ENCODE results near the gene HOXD11.

HOXD11 gene

DNA sequence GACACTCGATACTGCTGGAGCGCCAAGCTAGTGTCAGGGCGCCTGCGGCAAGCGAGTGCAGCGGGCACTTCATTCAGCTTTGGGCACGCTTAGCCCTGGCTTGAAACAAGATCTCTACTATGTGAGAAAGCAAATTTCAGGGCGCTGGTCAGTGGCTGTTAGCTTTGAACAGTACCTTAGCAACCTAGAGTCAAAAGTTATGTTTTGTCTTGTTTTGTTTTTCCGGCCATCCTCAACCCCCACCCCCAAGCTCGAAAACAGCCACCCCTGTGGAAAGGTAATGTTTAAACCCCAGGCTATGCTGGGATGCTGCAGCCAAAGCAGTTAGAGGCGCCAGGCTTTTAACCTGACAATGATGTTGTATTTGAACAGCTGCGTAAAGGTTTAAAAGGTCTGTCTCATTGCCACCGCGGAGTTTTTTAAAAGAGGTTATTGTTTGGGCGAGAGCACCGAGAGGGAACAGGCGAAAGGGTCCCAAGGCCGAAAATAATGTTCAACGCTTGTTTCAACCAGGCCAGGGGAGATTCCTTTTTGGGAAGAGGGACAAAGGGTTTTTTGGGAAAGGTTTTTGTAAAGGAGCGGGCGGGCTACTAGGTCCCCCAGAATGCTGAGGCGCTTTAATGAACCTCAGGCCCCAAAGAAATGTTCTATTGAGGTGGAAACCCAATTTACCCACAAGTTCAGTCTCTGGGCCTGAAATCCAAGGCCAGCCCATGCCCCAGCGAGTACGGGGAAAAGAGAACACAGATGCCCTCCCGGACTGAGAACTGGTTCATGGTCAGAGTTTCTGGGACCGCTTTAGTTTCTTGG lies 7.2 kb downstream of the HOXD11 start:
- H3K27ac ChIP-seq (ENCODE audit: low read depth, low read length, poor library complexity, severe bottlenecking): no peak overlapping the region
- no peak overlapping the region for H3K9ac ChIP-seq (ENCODE audit: low read length)
- H3K27me3 ChIP-seq (ENCODE audit: insufficient read depth, low read length): no peaks in the 10 kb centered on the region
- no peak overlapping the region for H2AFZ ChIP-seq (ENCODE audit: low read length)
- no peak overlapping the region for H3K4me3 ChIP-seq (ENCODE audit: low read depth, low read length, poor library complexity, severe bottlenecking)
- H3K4me1 ChIP-seq (ENCODE audit: insufficient read depth, low read length, severe bottlenecking): no peaks in the 10 kb centered on the region
- no peaks in the 10 kb centered on the region for H3K9me3 ChIP-seq (ENCODE audit: low read length)
- H3K79me2 ChIP-seq (ENCODE audit: insufficient read depth, low read length): no peaks in the 10 kb centered on the region
- no peaks in the 10 kb centered on the region for H3K9me2 ChIP-seq (ENCODE audit: low read depth, low read length)
- H3F3A ChIP-seq (ENCODE audit: insufficient read depth, low read length): no peaks in the 10 kb centered on the region
- H3K4me2 ChIP-seq (ENCODE audit: low read length): no peak overlapping the region
- no peaks in the 10 kb centered on the region for H4K20me1 ChIP-seq (ENCODE audit: insufficient read depth, low read length)
- H3K36me3 ChIP-seq (ENCODE audit: insufficient read depth, low read length): no peaks in the 10 kb centered on the region
- TF ChIP-seq, protein P1, sequence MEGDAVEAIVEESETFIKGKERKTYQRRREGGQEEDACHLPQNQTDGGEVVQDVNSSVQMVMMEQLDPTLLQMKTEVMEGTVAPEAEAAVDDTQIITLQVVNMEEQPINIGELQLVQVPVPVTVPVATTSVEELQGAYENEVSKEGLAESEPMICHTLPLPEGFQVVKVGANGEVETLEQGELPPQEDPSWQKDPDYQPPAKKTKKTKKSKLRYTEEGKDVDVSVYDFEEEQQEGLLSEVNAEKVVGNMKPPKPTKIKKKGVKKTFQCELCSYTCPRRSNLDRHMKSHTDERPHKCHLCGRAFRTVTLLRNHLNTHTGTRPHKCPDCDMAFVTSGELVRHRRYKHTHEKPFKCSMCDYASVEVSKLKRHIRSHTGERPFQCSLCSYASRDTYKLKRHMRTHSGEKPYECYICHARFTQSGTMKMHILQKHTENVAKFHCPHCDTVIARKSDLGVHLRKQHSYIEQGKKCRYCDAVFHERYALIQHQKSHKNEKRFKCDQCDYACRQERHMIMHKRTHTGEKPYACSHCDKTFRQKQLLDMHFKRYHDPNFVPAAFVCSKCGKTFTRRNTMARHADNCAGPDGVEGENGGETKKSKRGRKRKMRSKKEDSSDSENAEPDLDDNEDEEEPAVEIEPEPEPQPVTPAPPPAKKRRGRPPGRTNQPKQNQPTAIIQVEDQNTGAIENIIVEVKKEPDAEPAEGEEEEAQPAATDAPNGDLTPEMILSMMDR (IDR thresholded peaks at IDR 0.05; ENCODE audit: low read length): no peak
- TF ChIP-seq EZH2 (IDR thresholded peaks at IDR 0.05; ENCODE audit: borderline replicate concordance, low read length): no peak

DNA sequence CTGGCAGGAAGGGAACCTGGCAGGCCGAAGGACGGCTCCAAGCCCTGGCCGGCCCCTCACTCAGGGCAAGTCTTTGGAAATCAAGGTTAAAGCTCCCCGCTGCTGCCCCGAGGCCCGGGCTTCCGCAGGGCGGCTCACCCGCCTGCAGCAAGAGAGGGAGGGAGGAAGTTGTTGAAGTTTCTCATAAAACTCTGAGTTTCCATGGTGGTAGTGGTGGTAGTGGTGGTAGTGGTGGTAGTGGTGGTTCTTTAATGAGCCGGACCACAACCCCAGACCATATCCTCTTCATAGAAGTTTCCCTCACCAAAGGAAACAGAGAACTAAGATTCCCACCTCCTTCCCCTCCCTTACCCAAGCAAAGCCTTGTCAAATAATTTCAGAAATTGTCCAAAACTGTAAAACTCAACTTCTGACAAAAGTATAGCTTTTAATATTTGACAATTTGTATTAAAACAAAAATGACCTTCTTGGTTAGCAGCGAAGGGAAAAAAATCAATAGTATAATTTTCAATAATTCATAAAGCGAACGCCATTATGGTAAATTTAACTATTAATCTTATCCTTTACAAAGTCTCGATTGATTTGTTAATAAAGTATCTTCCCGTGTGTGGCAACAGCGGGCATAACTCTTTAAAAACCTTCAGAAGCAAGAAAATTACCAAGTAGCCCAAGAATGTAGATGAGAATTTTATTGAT lies 8.0 kb downstream of the HOXD11 start:
- H3K4me2 ChIP-seq (ENCODE audit: low read length): no peak overlapping the region
- H3K9me3 ChIP-seq (ENCODE audit: low read length): no peaks in the 10 kb centered on the region
- H2AFZ ChIP-seq (ENCODE audit: low read length): no peak overlapping the region
- no peak overlapping the region for H3K9ac ChIP-seq (ENCODE audit: low read length)
- no peaks in the 10 kb centered on the region for H3F3A ChIP-seq (ENCODE audit: insufficient read depth, low read length)
- no peaks in the 10 kb centered on the region for H3K27me3 ChIP-seq (ENCODE audit: insufficient read depth, low read length)
- no peaks in the 10 kb centered on the region for H3K9me2 ChIP-seq (ENCODE audit: low read depth, low read length)
- no peaks in the 10 kb centered on the region for H3K36me3 ChIP-seq (ENCODE audit: insufficient read depth, low read length)
- H3K4me3 ChIP-seq (ENCODE audit: low read depth, low read length, poor library complexity, severe bottlenecking): no peak overlapping the region
- TF ChIP-seq EZH2 (IDR thresholded peaks at IDR 0.05; ENCODE audit: borderline replicate concordance, low read length): no peak
- TF ChIP-seq, protein P1 (IDR thresholded peaks at IDR 0.05; ENCODE audit: low read length): no peak
- no peak overlapping the region for H3K27ac ChIP-seq (ENCODE audit: low read depth, low read length, poor library complexity, severe bottlenecking)
- no peaks in the 10 kb centered on the region for H3K79me2 ChIP-seq (ENCODE audit: insufficient read depth, low read length)
- no peaks in the 10 kb centered on the region for H4K20me1 ChIP-seq (ENCODE audit: insufficient read depth, low read length)
- H3K4me1 ChIP-seq (ENCODE audit: insufficient read depth, low read length, severe bottlenecking): no peaks in the 10 kb centered on the region

DNA sequence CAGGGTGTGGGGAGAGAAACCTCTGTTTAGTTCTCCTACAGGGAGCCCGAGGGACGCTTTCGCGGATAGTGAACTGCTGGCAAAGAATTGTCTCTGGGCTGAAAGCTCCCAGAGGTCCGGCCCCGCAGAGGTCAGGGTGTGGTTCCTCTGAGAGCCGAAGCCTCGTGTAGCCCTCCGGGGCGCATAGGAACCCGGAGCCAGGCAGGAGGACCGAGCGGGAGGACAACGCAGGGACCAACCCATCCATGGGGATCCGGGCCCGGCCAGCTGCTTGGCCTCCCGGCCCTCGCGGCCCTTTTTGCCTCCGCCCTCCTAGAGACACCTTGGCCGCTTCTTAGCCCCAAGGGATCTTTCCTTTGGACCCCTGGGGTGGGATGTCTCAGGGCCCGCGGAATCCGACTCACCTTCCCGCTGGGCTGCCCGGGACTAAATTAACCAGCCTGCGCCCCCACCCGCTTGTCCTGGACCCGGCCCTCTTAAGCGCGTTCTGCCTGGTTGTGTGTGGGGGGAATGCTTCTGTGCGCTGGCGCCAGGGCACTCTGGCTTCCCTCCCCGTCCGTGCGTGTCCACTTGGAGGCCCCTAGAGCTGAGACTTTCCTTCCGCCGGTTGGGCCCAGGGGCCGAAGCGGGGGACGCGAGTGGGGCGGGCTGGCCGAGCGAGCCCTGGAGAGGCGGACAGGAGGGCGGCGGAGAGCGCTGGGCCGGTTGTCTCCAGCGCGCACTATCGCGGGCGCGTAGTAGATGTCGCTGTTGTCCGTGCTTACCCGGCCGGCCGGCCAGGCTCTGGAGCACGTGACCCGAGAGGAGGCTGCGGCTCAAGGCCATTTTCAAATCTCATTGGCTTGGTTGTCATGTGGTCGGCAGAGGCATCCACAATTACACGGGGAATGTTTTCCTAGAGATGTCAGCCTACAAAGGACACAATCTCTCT lies 9.1 kb downstream of the HOXD11 start, which contains the start of gene HOXD10:
HOXD10 (plus strand) TSS at position 896 of the 931 bp plus-strand sequence. CDS start 56 bp downstream, outside the sequence.
- Histone ChIP-seq H3K4me2 (ENCODE audit: low read length) (no peak within 1 kb of the TSS), H3K4me1 (ENCODE audit: insufficient read depth, low read length, severe bottlenecking) (no peaks in the 10 kb centered on the region), H3K27me3 (ENCODE audit: insufficient read depth, low read length) (no peaks in the 10 kb centered on the region), H3K27ac (ENCODE audit: low read depth, low read length, poor library complexity, severe bottlenecking) (no peak within 1 kb of the TSS), H3K79me2 (ENCODE audit: insufficient read depth, low read length) (no peaks in the 10 kb centered on the region), H4K20me1 (ENCODE audit: insufficient read depth, low read length) (no peaks in the 10 kb centered on the region), H2AFZ (ENCODE audit: low read length) (no peak within 1 kb of the TSS), H3K9me3 (ENCODE audit: low read length) (no peaks in the 10 kb centered on the region), H3K9me2 (ENCODE audit: low read depth, low read length) (no peaks in the 10 kb centered on the region), H3K36me3 (ENCODE audit: insufficient read depth, low read length) (no peaks in the 10 kb centered on the region), H3F3A (ENCODE audit: insufficient read depth, low read length) (no peaks in the 10 kb centered on the region), H3K4me3 (ENCODE audit: low read depth, low read length, poor library complexity, severe bottlenecking) (no peak within 1 kb of the TSS), H3K9ac (ENCODE audit: low read length) (no peak within 1 kb of the TSS)
- no peak for TF ChIP-seq EZH2 (IDR thresholded peaks at IDR 0.05; ENCODE audit: borderline replicate concordance, low read length)
- TF ChIP-seq, protein P1 (IDR thresholded peaks at IDR 0.05; ENCODE audit: low read length): no peak
